Activated CD4-positive, alpha-beta T cell treated with anti-CD3 and anti-CD28 coated beads, Interleukin-10, Interleukin-2, amounts not matched to agents 100 ng/mL and 50 ng/mL, durations not matched to agents 16 hours and 8 hours (primary cell): ENCODE results near the gene FGFR2.
A peak's percentile ranks its signal among the peaks of the same experiment; 100 is the strongest.

ENCODE experiments used
- DNase-seq: peaks from one replicate; pipeline ENCODE4 v3.0.0-alpha.2; 2020

The FGFR2 gene

GRCh38 chr10:121609426-121610380, 11.5 kb upstream of the FGFR2 start:
- DNase-seq, result no peak

GRCh38 chr10:121608469-121609190, 10.4 kb upstream of the FGFR2 start:
- DNase-seq, result peak; percentile 45

GRCh38 chr10:121607310-121608055, 9.2 kb upstream of the FGFR2 start:
- DNase-seq, result no peak

- no peak for DNase-seq
These were observed 7.5 kb upstream of the FGFR2 start for GRCh38 chr10:121605708-121606107.

GRCh38 chr10:121601458-121601857, 3.2 kb upstream of the FGFR2 start:
- no peak for DNase-seq

GRCh38 chr10:121600611-121601010, 2.4 kb upstream of the FGFR2 start:
- no peak for DNase-seq

GRCh38 chr10:121599947-121600346, 1.7 kb upstream of the FGFR2 start:
- no peak for DNase-seq

- DNase-seq, result no peak
These were observed 561 bp downstream of the FGFR2 start for GRCh38 chr10:121597504-121598262.

- no peak for DNase-seq
These were observed 1.3 kb downstream of the FGFR2 start for GRCh38 chr10:121596689-121597503.

GRCh38 chr10:121595806-121596688, 2.2 kb downstream of the FGFR2 start:
- no peak for DNase-seq

GRCh38 chr10:121595351-121595805, 2.9 kb downstream of the FGFR2 start:
- DNase-seq, result no peak

GRCh38 chr10:121594623-121595350, 3.5 kb downstream of the FGFR2 start:
- no peak for DNase-seq

GRCh38 chr10:121594076-121594475, 4.2 kb downstream of the FGFR2 start:
- DNase-seq, result no peak

GRCh38 chr10:121593281-121594075, 4.8 kb downstream of the FGFR2 start:
- DNase-seq, result no peak

- no peak for DNase-seq
These were observed 5.9 kb downstream of the FGFR2 start for GRCh38 chr10:121592155-121592890.

- DNase-seq, result no peak
These were observed 7.1 kb downstream of the FGFR2 start for GRCh38 chr10:121591186-121591585.

GRCh38 chr10:121590772-121591171, 7.5 kb downstream of the FGFR2 start:
- no peak for DNase-seq

GRCh38 chr10:121589553-121589952, 8.7 kb downstream of the FGFR2 start:
- no peak for DNase-seq
